ENCODE results near the gene IRX6.

DNA sequence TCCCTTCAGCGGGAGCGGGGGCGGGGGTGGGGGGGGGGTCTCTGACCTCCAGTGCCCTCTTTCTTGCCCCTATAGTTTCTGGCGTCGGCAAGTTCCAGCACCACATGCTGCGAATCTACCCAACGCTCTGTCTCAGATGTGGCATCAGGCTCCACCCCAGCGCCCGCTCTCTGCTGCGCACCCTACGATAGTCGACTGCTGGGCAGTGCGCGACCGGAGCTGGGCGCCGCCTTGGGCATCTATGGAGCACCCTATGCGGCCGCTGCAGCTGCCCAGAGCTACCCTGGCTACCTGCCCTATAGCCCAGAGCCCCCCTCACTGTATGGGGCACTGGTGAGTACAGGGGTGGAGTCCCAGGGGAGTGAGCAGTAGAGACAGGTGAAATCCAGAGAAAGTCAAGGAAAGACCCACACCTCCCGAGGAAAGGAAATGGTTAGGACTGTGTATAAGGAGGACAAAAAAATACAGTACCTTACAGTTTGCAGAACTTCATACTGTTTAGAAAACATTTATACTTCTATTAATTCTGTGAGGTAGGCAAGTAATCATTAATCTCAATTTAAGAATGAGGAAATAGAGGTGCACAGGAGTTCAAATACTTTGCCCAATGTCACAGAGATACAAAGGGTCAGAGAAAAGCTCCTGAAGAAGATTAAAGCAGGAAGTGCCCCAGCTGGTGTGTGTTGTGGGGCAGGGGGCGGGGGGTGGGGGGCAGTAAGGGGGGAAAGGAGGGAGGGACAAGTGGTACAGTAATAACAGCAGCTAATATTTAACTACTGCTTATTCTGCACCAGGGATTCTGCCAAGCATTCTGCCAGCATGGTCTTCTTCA, 2.5 kb downstream of the IRX6 start:
- no peak for TF ChIP-seq CTCF (IDR thresholded peaks at IDR 0.05)
- TF ChIP-seq POLR2AphosphoS5 (IDR thresholded peaks at IDR 0.05), result no peak
